ENCODE results near the gene USP9Y. TPM values are rescaled to one million over a fixed set of nuclear protein-coding genes. Genes with fewer than 3 reads are reported as not detected.

Gene USP9Y
- total RNA-seq, 4 donors from 2014 or later = 0.06 to 31.7 (median 10.7) TPM

- no peak overlapping the region for H3K27ac ChIP-seq
- intact Hi-C loops (cut with DNase I) = no loop called here
- TF ChIP-seq CTCF (IDR thresholded peaks at IDR 0.05) (no peak), POLR2A (IDR thresholded peaks at IDR 0.05) (no peak)
- H3K36me3 ChIP-seq = peaks cover 0 to 9% (median 0%) of the 10 kb centered on the region in 3 donors
- DNase-seq = no peak
- H3K27me3 ChIP-seq = no peaks in the 10 kb centered on the region
- WGBS, 2 donors = 100% methylated on average over 2 of the region's 2 CpGs; no CpG with 5 or more reads in 1 of the 2 donors
- H3K4me1 ChIP-seq = peaks cover 0 to 12% (median 0%) of the 10 kb centered on the region in 3 donors
- H3K9me3 ChIP-seq = no peaks in the 10 kb centered on the region
- H3K4me3 ChIP-seq = no peak overlapping the region
Observed at GRCh38 chrY:12678111-12678510, 22.9 kb upstream of the USP9Y start.

GRCh38 chrY:12681535-12681934 is 19.5 kb upstream of the USP9Y start:
- intact Hi-C loops (cut with DNase I) = no loop called here
- DNase-seq = no peak

GRCh38 chrY:12688337-12688736 is 12.7 kb upstream of the USP9Y start:
- intact Hi-C loops (cut with DNase I) = no loop called here
- Histone ChIP-seq H3K4me1 (no peaks in the 10 kb centered on the region), H3K9me3 (no peaks in the 10 kb centered on the region), H3K27me3 (no peaks in the 10 kb centered on the region), H3K36me3 (peaks cover 0 to 60% (median 0%) of the 10 kb centered on the region in 3 donors), H3K4me3 (no peak overlapping the region), H3K27ac (no peak overlapping the region)
- TF ChIP-seq POLR2A (IDR thresholded peaks at IDR 0.05) = no peak
- no peak for TF ChIP-seq CTCF (IDR thresholded peaks at IDR 0.05)
- 88% methylated on average over 2 of the region's 2 CpGs; no CpG with 5 or more reads in 1 of the 2 donors for WGBS, 2 donors
- DNase-seq = no peak

More at GRCh38 chrY:12681535-12681934, 19.5 kb upstream of the USP9Y start:
- Histone ChIP-seq H3K27ac (no peak overlapping the region), H3K36me3 (peaks cover 0 to 13% (median 0%) of the 10 kb centered on the region in 3 donors), H3K4me3 (no peak overlapping the region), H3K27me3 (no peaks in the 10 kb centered on the region), H3K9me3 (no peaks in the 10 kb centered on the region), H3K4me1 (peaks cover 0 to 10% (median 0%) of the 10 kb centered on the region in 3 donors)
- 39% methylated on average over 2 of the region's 2 CpGs; no CpG with 5 or more reads in 1 of the 2 donors for WGBS, 2 donors
- TF ChIP-seq POLR2A (IDR thresholded peaks at IDR 0.05) (no peak), CTCF (IDR thresholded peaks at IDR 0.05) (no peak)

- DNase-seq = no peak
- TF ChIP-seq POLR2A (IDR thresholded peaks at IDR 0.05) = no peak
- TF ChIP-seq CTCF (IDR thresholded peaks at IDR 0.05) = no peak
- intact Hi-C loops (cut with DNase I) = no loop called here
- Histone ChIP-seq H3K36me3 (peaks cover 0 to 41% (median 0%) of the 10 kb centered on the region in 3 donors), H3K9me3 (peaks cover 0 to 8% (median 0%) of the 10 kb centered on the region in 3 donors), H3K27me3 (no peaks in the 10 kb centered on the region), H3K4me3 (no peak overlapping the region), H3K27ac (no peak overlapping the region), H3K4me1 (no peaks in the 10 kb centered on the region)
- 89% methylated on average over 1 of the region's 2 CpGs; no CpG with 5 or more reads in 1 of the 2 donors for WGBS, 2 donors
Observed at GRCh38 chrY:12700087-12700486, 944 bp upstream of the USP9Y start.

- Histone ChIP-seq H3K4me3 (no peak overlapping the region), H3K4me1 (no peaks in the 10 kb centered on the region), H3K27me3 (no peaks in the 10 kb centered on the region), H3K27ac (no peak overlapping the region), H3K9me3 (peaks cover 0 to 8% (median 0%) of the 10 kb centered on the region in 3 donors), H3K36me3 (peaks cover 0 to 44% (median 0%) of the 10 kb centered on the region in 3 donors)
- TF ChIP-seq POLR2A (IDR thresholded peaks at IDR 0.05) (no peak), CTCF (IDR thresholded peaks at IDR 0.05) (no peak)
- WGBS, 2 donors = 78% methylated on average over 1 of the region's 1 CpG; no CpG with 5 or more reads in 1 of the 2 donors
- no peak for DNase-seq
- intact Hi-C loops (cut with DNase I) = no loop called here
Observed at GRCh38 chrY:12702174-12702573, 1.1 kb downstream of the USP9Y start.

Data from esophagus squamous epithelium (tissue), 5 donors.